H1 (cell line): ENCODE measurements around the gene GNG14. TPM values are rescaled to one million over a fixed set of nuclear protein-coding genes. Genes with fewer than 3 reads are reported as not detected.

ENCODE experiments used
- EP300 ChIP-seq, 2 experiments: IDR thresholded peaks; 1 replicate in 1 of 2; 2 replicates in 1 of 2; pipeline ENCODE4 v1.6.1; 2011 to 2012; ENCODE audit warnings: low read depth in 2 of 2, low read length in 2 of 2, mild to moderate bottlenecking in 2 of 2, borderline replicate concordance in 1 of 2, inconsistent platforms in 1 of 2, moderate library complexity in 1 of 2
- MAX ChIP-seq: IDR thresholded peaks from 2 replicates; pipeline ENCODE4 v1.6.1; 2012; ENCODE audit warnings: inconsistent platforms
- NRF1 ChIP-seq: IDR thresholded peaks from 2 replicates; pipeline ENCODE4 v1.6.1; 2011; ENCODE audit warnings: mild to moderate bottlenecking, low read depth, low read length, improper control_type of control experiment
- POLR2AphosphoS5 ChIP-seq: IDR thresholded peaks from 2 replicates; pipeline ENCODE4 v1.6.1; 2011; ENCODE audit warnings: low read depth, low read length
- SAP30 ChIP-seq: fragments of 300-600 bp; sonication (generic); IDR thresholded peaks from 2 replicates; pipeline ENCODE4 v1.7.1; 2012; ENCODE audit warnings: low read length, moderate library complexity, mild to moderate bottlenecking, inconsistent platforms; ENCODE audit not compliant: insufficient read depth, insufficient replicate concordance
- SIN3A ChIP-seq, 2 experiments: IDR thresholded peaks in 1 of 2; conservative IDR thresholded peaks in 1 of 2; 2 replicates each; pipeline ENCODE4 v1.6.1; 2011 to 2012; ENCODE audit warnings: low read length in 2 of 2, improper control_type of control experiment in 1 of 2, low read depth in 1 of 2, mild to moderate bottlenecking in 1 of 2
- polyA plus RNA-seq, 7 experiments: library from polyadenylated mRNA; depleted of rRNA in 3 of 7; stranded (reverse) in 5 of 7; unstranded in 2 of 7; fragments of >200 nt in 5 of 7; fragments of 200-250 nt in 2 of 7; gene quantifications; 1 replicate in 5 of 7; 2 replicates in 1 of 7; 4 replicates in 1 of 7; pipeline versions ENCODE4 v1.2.1 to v1.2.3, GENCODE V29; 2011 to 2013; ENCODE audit warnings: missing spikeins in 2 of 7, mixed read lengths in 2 of 7
- total RNA-seq: library from RNA; stranded (reverse); fragmentation: NEBNext Ultra II Directional; extraction: Animal tissue kit (Norgen Biotek cat#: 25700); gene quantifications from 2 replicates; pipeline ENCODE4 v1.2.1, GENCODE V29; 2021

The GNG14 gene
- total and polyA plus RNA-seq, 2 of the 8 experiments (the other 6 are each of a cell fraction or from before 2014, with no cell fraction given): not detected

DNA sequence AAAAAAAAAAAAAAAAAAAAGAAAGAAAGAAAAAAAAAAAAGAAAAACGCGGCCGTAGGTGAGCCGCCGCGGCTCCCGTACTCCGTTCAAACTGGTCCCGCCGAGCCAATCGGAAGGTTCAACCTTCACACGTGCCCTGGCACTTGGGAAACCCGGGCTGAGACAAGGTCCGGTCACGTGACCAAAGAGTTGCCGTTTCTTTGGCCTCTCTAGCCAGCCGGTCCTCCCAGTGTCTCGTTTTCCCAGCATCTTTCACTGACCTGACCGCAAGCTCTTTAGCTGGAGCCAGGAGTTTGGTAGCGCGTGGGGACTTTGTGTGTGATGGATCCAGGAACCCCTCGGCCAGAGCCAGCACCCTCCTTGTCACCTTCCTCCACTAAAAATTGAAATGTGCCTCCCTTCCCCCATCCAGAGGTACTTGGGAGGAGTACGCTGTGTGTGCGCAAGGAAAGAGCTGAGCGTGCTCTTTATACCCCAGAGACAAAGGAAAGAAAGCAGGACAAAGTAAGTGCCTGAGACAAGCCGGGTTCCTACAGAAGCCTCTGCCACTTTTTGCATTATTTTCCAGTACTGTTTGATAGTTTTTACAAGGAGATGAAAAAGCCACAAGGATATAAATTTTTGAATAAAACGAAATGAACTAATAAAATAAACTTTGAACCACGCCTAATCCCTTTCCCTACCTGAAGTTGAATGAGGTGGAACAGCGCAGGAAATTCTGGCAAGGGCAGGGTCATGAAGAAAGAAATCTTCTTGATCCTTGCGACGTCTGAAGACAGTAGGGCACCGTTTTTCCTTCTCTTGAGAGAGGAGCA is 35.0 kb downstream of the GNG14 start (continued):
- peak; percentile 59 for TF ChIP-seq SAP30
- peak; percentile 91 for TF ChIP-seq MAX
- TF ChIP-seq POLR2AphosphoS5: peak; percentile 87
- no peak for TF ChIP-seq NRF1
- TF ChIP-seq EP300 (IDR thresholded peaks at IDR 0.05; ENCODE audit: borderline replicate concordance in 1 of 2, low read depth in 2 of 2, low read length in 2 of 2): no peak
- peak; percentile 83 to 93; a peak in 3 of 4 replicates for TF ChIP-seq SIN3A (conservative IDR thresholded peaks at IDR 0.05 in 1 of 2, IDR thresholded peaks at IDR 0.05 in 1 of 2; ENCODE audit: low read depth in 1 of 2, low read length in 2 of 2)
